Purkinje cell (primary cell): ENCODE data around the gene RHOG. TPM values are rescaled to one million over a fixed set of nuclear protein-coding genes. Genes with fewer than 3 reads are reported as not detected.

Experiments used
- polyA plus RNA-seq: library from polyadenylated mRNA; unstranded; fragments of >200 nt; fragmentation: Nextera tagmentation; gene quantifications from 2 replicates; pipeline ENCODE4 v1.2.1, GENCODE V29; 2014

Gene RHOG
- polyA plus RNA-seq, result 2.5 TPM in 1 of 2 replicates, not detected in the other

GRCh38 chr11:3840870-3841425 lies at the start of gene RHOG:
Gene RHOG (minus strand): TSS chr11:3840959. CDS start chr11:3828138, 12,821 bp downstream.

GRCh38 chr11:3854977-3855807 lies 14.4 kb upstream of the RHOG start, which contains the start of gene STIM1:
Gene STIM1 (plus strand): TSS chr11:3855664. CDS start chr11:3856271, 607 bp downstream.

GRCh38 chr11:3807909-3808860 lies 32.6 kb downstream of the RHOG start, which contains the start of gene PGAP2:
Gene PGAP2 (plus strand): TSS chr11:3808560. CDS start chr11:3811260, 2,700 bp downstream.

GRCh38 chr11:3797329-3798090 lies 43.2 kb downstream of the RHOG start, which contains the start of gene NUP98:
Gene NUP98 (minus strand): TSS chr11:3797554. CDS start chr11:3782117, 15,437 bp downstream.

Other genes starting within 250 kb of the RHOG start
- not detected in 2 replicates for gene ART5, start 199.0 kb downstream of the RHOG start, polyA plus RNA-seq
- gene ART1, start 195.8 kb downstream of the RHOG start, polyA plus RNA-seq, result not detected in 2 replicates
- not detected in 2 replicates for gene CHRNA10, start 169.6 kb downstream of the RHOG start, polyA plus RNA-seq
- 4.9 and 8.1 TPM in 2 replicates for gene NUP98, start 43.4 kb downstream of the RHOG start, polyA plus RNA-seq
- 8.7 and 10.8 TPM in 2 replicates for gene PGAP2, start 32.4 kb downstream of the RHOG start, polyA plus RNA-seq
- gene STIM1, start 14.7 kb upstream of the RHOG start, polyA plus RNA-seq, result 20.5 and 27.0 TPM in 2 replicates